Loucy (cell line): ENCODE data around the gene JADE2.

ENCODE experiments used
- H2AFZ ChIP-seq: fragments of 200-600 bp; sonication (generic); 2 replicates; pipeline ENCODE4 v1.6.0; 2016; ENCODE audit warnings: antibody characterized with exemption, mild to moderate bottlenecking, low read length, moderate library complexity
- H3F3A ChIP-seq: fragments of 200-600 bp; 2 replicates; pipeline ENCODE4 v1.6.0; 2016; ENCODE audit warnings: antibody characterized with exemption, low read depth, mild to moderate bottlenecking
- H3K27me3 ChIP-seq: fragments of 200-600 bp; sonication (generic); 2 replicates; pipeline ENCODE4 v1.6.1; 2014; ENCODE audit warnings: low read length, mild to moderate bottlenecking; ENCODE audit not compliant: insufficient read depth, poor library complexity, severe bottlenecking
- H3K36me3 ChIP-seq: fragments of 200-600 bp; sonication (generic); 2 replicates; pipeline ENCODE4 v1.6.1; 2016; ENCODE audit warnings: low read length; ENCODE audit not compliant: insufficient read depth
- H3K4me1 ChIP-seq: fragments of 200-600 bp; sonication (generic); 2 replicates; pipeline ENCODE4 v1.5.1; 2014; ENCODE audit warnings: low read length, mild to moderate bottlenecking; ENCODE audit not compliant: insufficient read depth, poor library complexity, severe bottlenecking
- H3K4me2 ChIP-seq: fragments of 200-600 bp; sonication (generic); 2 replicates; pipeline ENCODE4 v1.6.0; 2014; ENCODE audit warnings: antibody characterized with exemption, low read length, low read depth, mild to moderate bottlenecking; ENCODE audit not compliant: poor library complexity, severe bottlenecking
- H3K4me3 ChIP-seq: fragments of 200-600 bp; sonication (generic); 2 replicates; pipeline ENCODE4 v1.5.1; 2014; ENCODE audit warnings: low read length, mild to moderate bottlenecking, mixed read lengths; ENCODE audit not compliant: poor library complexity, severe bottlenecking
- H3K79me2 ChIP-seq: fragments of 200-600 bp; sonication (generic); 2 replicates; pipeline ENCODE4 v1.6.1; 2014; ENCODE audit warnings: low read length; ENCODE audit not compliant: insufficient read depth
- H3K9ac ChIP-seq: fragments of 200-600 bp; sonication (generic); 2 replicates; pipeline ENCODE4 v1.6.0; 2014; ENCODE audit warnings: mild to moderate bottlenecking, low read depth, low read length, moderate library complexity; ENCODE audit not compliant: poor library complexity, severe bottlenecking
- H3K9me2 ChIP-seq: fragments of 200-600 bp; sonication (generic); replicated peaks from 2 replicates; pipeline ENCODE4 v1.6.1; 2016; ENCODE audit warnings: low read depth, low read length, mixed read lengths
- H3K9me3 ChIP-seq: fragments of 200-600 bp; sonication (generic); 2 replicates; pipeline ENCODE4 v1.6.1; 2014; ENCODE audit warnings: mild to moderate bottlenecking, antibody characterized with exemption, low read length, low read depth; ENCODE audit not compliant: insufficient read depth
- H4K20me1 ChIP-seq: fragments of 200-600 bp; sonication (generic); 2 replicates; pipeline ENCODE4 v1.6.0; 2014; ENCODE audit warnings: antibody characterized with exemption, low read length, mild to moderate bottlenecking; ENCODE audit not compliant: insufficient read depth, poor library complexity, severe bottlenecking
- CTCF ChIP-seq: fragments of 200-600 bp; sonication (generic); conservative IDR thresholded peaks from 2 replicates; pipeline ENCODE4 v1.5.1; 2014; ENCODE audit warnings: mild to moderate bottlenecking, antibody characterized with exemption, low read length
- EZH2phosphoT487 ChIP-seq: fragments of 200-600 bp; IDR thresholded peaks from 2 replicates; pipeline ENCODE4 v1.6.1; 2018; ENCODE audit warnings: antibody characterized with exemption, mild to moderate bottlenecking, moderate library complexity, borderline replicate concordance

Gene JADE2

GRCh38 chr5:134592141-134592746 lies 66.8 kb downstream of the JADE2 start:
- no peak overlapping the region for H2AFZ ChIP-seq
- H3K9ac ChIP-seq, result no peak overlapping the region
- no peaks in the 10 kb centered on the region for H4K20me1 ChIP-seq
- no peaks in the 10 kb centered on the region for H3K9me3 ChIP-seq
- H3K27me3 ChIP-seq, result no peaks in the 10 kb centered on the region
- H3K4me3 ChIP-seq, result no peak overlapping the region
- no peaks in the 10 kb centered on the region for H3F3A ChIP-seq
- H3K4me1 ChIP-seq, result peaks cover 13% of the 10 kb centered on the region
- H3K9me2 ChIP-seq, result no peaks in the 10 kb centered on the region
- H3K4me2 ChIP-seq, result no peak overlapping the region
- H3K79me2 ChIP-seq, result no peaks in the 10 kb centered on the region
- no peaks in the 10 kb centered on the region for H3K36me3 ChIP-seq
- no peak for TF ChIP-seq EZH2phosphoT487
- no peak for TF ChIP-seq CTCF

- H4K20me1 ChIP-seq, result no peaks in the 10 kb centered on the region
- no peak overlapping the region for H3K4me3 ChIP-seq
- H3F3A ChIP-seq, result no peaks in the 10 kb centered on the region
- H3K79me2 ChIP-seq, result no peaks in the 10 kb centered on the region
- H3K9ac ChIP-seq, result no peak overlapping the region
- no peak overlapping the region for H2AFZ ChIP-seq
- no peaks in the 10 kb centered on the region for H3K36me3 ChIP-seq
- H3K4me2 ChIP-seq, result peak overlapping the region; percentile 4
- no peaks in the 10 kb centered on the region for H3K9me3 ChIP-seq
- H3K9me2 ChIP-seq, result no peaks in the 10 kb centered on the region
- TF ChIP-seq EZH2phosphoT487, result no peak
- TF ChIP-seq CTCF, result no peak
- no peaks in the 10 kb centered on the region for H3K27me3 ChIP-seq
- peaks cover 13% of the 10 kb centered on the region for H3K4me1 ChIP-seq
Measured at GRCh38 chr5:134594336-134594735, 68.9 kb downstream of the JADE2 start.

- TF ChIP-seq CTCF (no peak), EZH2phosphoT487 (no peak)
- no peaks in the 10 kb centered on the region for H4K20me1 ChIP-seq
- H3K9me2 ChIP-seq, result no peaks in the 10 kb centered on the region
- no peaks in the 10 kb centered on the region for H3K79me2 ChIP-seq
- H3F3A ChIP-seq, result no peaks in the 10 kb centered on the region
- H3K36me3 ChIP-seq, result no peaks in the 10 kb centered on the region
- H3K9me3 ChIP-seq, result no peaks in the 10 kb centered on the region
- no peak overlapping the region for H3K4me3 ChIP-seq
- peak overlapping the region; percentile 66 for H2AFZ ChIP-seq
- peak overlapping the region; percentile 32 for H3K9ac ChIP-seq
- no peaks in the 10 kb centered on the region for H3K27me3 ChIP-seq
- peaks cover 13% of the 10 kb centered on the region for H3K4me1 ChIP-seq
- peak overlapping the region; percentile 4 for H3K4me2 ChIP-seq
Measured at GRCh38 chr5:134594797-134595457, 69.5 kb downstream of the JADE2 start.
